Thyroid gland (tissue), 4 donors: ENCODE measurements around the gene MGLL.

ENCODE experiments used
- POLR2A ChIP-seq, 2 donors: fragments of 450-650 bp; IDR thresholded peaks; one replicate each; pipeline ENCODE4 v1.6.1; 2017; ENCODE audit warnings: antibody characterized with exemption in 2 of 2, mild to moderate bottlenecking in 2 of 2, moderate library complexity in 1 of 2
- TF ChIP-seq, protein P1 (sequence below), 6 experiments: fragments of 200-600 bp in 3 of 6; fragments of 450-650 bp in 3 of 6; sonication (generic) in 3 of 6; IDR thresholded peaks; one replicate each; pipeline ENCODE4 v1.5.1; 2016 to 2019; ENCODE audit warnings: antibody characterized with exemption in 6 of 6, mild to moderate bottlenecking in 2 of 6, inconsistent platforms in 1 of 6, moderate library complexity in 1 of 6

DNA sequence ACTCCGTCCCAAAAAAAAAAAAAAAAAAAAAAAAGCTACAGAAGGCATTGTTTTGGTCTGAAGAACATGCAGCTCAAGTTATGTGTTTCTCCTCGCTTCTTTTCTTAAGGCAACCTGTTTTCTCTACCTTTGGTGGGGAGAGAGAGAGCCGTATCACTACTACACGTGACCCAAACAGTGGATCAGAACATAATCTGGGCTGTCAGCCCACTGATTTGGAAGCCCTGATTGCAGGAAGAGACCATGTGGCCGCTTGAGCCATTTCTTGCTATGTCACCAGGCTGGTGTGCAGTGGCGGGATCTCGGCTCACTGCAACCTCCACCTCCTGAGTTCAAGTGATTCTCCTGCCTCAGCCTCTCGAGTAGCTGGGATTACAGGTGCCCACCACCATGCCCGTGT, 79.7 kb downstream of the MGLL start:
- TF ChIP-seq, protein P1, sequence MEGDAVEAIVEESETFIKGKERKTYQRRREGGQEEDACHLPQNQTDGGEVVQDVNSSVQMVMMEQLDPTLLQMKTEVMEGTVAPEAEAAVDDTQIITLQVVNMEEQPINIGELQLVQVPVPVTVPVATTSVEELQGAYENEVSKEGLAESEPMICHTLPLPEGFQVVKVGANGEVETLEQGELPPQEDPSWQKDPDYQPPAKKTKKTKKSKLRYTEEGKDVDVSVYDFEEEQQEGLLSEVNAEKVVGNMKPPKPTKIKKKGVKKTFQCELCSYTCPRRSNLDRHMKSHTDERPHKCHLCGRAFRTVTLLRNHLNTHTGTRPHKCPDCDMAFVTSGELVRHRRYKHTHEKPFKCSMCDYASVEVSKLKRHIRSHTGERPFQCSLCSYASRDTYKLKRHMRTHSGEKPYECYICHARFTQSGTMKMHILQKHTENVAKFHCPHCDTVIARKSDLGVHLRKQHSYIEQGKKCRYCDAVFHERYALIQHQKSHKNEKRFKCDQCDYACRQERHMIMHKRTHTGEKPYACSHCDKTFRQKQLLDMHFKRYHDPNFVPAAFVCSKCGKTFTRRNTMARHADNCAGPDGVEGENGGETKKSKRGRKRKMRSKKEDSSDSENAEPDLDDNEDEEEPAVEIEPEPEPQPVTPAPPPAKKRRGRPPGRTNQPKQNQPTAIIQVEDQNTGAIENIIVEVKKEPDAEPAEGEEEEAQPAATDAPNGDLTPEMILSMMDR (IDR thresholded peaks at IDR 0.05), result no peak
- no peak for TF ChIP-seq POLR2A (IDR thresholded peaks at IDR 0.05)
